Pancreas (tissue), 10 donors: ENCODE measurements around the gene PDE4B. TPM values are rescaled to one million over a fixed set of nuclear protein-coding genes. Genes with fewer than 3 reads are reported as not detected.

Experiments used
- ATAC-seq, 4 donors: fragments of 200-7000 bp; cut with Tn5 transposase; one replicate each; pipeline versions ENCODE4 v1.8.0 to v1.9.1; 2020; ENCODE audit warnings: mild to moderate bottlenecking in 4 of 4, moderate library complexity in 4 of 4
- DNase-seq, 6 donors: peaks; one replicate each; pipeline ENCODE4 v3.0.0-alpha.2; 2020
- FAIRE-seq: peaks from 2 replicates; lab custom pipeline; 2012; peaks lifted over from hg19 to GRCh38; lab: Jason Lieb, UNC
- H3K27ac ChIP-seq, 4 donors: fragments of 200-600 bp; sonication (generic); 1 replicate in 3 of 4; 2 replicates in 1 of 4; pipeline versions ENCODE4 v1.5.0 to v1.8.0; 2020
- H3K27me3 ChIP-seq, 4 donors: fragments of 200-600 bp; one replicate each; pipeline ENCODE4 v1.8.0; 2021
- H3K36me3 ChIP-seq, 3 donors: fragments of 200-600 bp; sonication (generic) in 1 of 3; one replicate each; pipeline versions ENCODE4 v1.5.0 to v1.8.0; 2020 to 2021
- H3K4me1 ChIP-seq, 3 donors: fragments of 200-600 bp; one replicate each; pipeline ENCODE4 v1.8.0; 2021
- H3K4me3 ChIP-seq, 4 donors: fragments of 200-600 bp; sonication (generic) in 2 of 4; one replicate each; pipeline versions ENCODE4 v1.5.0 to v1.8.0; 2020 to 2021
- H3K9me3 ChIP-seq, 4 donors: fragments of 200-600 bp; one replicate each; pipeline ENCODE4 v1.8.0; 2021
- WGBS, 2 donors: extraction: QIAGEN DNeasy Blood & Tissue Kit; methylation state at CpG; one replicate each; pipeline ENCODE4 v1.1.7; 2013; 5-methylcytosine and 5-hydroxymethylcytosine counted together
- intact Hi-C, 3 donors: fragments of 100-400 bp; cut with DNase I; formaldehyde crosslinking; loops; one replicate each; pipeline versions ENCODE4 v1.11.1 to v1.14.2; 2022
- polyA plus RNA-seq, 2 donors: library from polyadenylated mRNA; stranded (reverse); fragments of 200-250 nt; gene quantifications; one replicate each; pipeline ENCODE4 v1.2.3, GENCODE V29; 2013
- total RNA-seq, 6 donors: library from RNA; stranded (reverse); fragmentation: NEBNext Ultra II Directional in 4 of 6; extraction: Animal tissue kit (Norgen Biotek cat#: 25700) in 4 of 6; gene quantifications; one replicate each; pipeline versions ENCODE4 v1.2.1 to v1.2.4, GENCODE V29; 2021 to 2023
- TF ChIP-seq, protein P1 (sequence below), 4 donors: fragments of 200-600 bp; sonication (generic) in 3 of 4; IDR thresholded peaks; one replicate each; pipeline versions ENCODE4 v1.5.0 to v1.8.0; 2021; ENCODE audit warnings: antibody characterized with exemption in 4 of 4
- donor health status: healthy with polysubstance abuse.
- donor health status: DM: no; HTN: no; CAD: no; lungs with moderate emphysema.
- donor health status: DM: no; HTN: no; CAD: no.
- donor health status: control.
- donor health status: control.
- donor health status: Bipolar disorder and iron deficiency.
- donor health status: DM: yes; HTN: yes; CAD: no.
- donor health status: DM: no; HTN: no; CAD: no.
- donor health status: DM: no; HTN: no; CAD: no.
- donor health status: DM: yes; HTN: yes; CAD: no.

Gene PDE4B
- total and polyA plus RNA-seq, 8 donors: 0.23 to 3.7 (median 0.92) TPM

DNA sequence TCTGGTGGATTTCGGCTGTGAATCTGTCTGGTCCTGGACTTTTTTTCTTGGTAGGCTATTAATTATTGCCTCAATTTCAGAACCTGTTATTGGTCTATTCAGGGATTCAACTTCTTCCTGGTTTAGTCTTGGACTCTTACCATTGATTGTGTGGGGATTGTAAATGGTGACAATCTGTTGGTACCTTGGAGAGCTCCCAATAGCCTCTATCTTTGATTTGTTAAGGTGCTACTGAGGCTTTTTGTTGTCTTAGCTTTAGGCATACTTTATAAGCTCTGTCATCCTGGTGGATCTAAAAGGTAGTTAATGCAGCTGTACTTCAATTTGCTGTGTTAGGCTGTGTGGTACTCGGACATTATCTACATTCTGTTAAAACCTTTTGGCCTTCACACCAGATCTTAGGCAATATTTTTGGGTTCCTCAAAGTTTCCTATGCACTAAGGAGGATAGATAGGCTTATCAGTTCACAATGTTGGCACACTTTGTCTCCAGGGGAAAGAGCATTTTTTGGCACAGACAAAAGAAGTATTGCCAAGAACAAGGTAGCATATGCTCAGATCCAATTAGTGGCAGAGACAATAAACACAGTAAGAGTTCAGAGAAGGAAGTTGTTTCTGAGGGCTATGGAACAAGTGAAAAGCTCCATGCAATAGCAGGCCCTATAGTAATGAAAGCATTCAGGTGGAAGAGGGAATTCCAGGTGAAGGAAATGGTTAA, 230.4 kb downstream of the PDE4B start:
- FAIRE-seq: no peak
- 46 to 56% methylated on average over 2 of the region's 2 CpGs for WGBS, 2 donors

DNA sequence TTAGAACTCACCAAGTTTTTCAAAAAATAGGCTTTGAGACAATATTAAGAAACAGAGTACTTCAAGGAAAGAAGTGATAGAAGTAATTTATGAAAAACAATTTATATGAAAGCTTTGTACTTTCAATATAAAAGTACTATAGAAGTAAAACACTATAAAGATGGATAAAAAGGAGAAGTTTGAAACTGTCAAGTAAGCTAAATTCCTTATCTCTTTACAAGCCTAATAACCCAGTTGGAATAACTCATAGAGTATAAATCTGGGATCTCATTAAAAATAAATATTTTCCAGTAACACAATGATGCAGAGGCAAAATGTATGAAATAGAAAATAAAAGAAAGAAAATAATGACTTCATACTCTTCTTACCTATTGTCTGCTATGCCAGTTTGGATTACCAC, 232.5 kb downstream of the PDE4B start:
- no peaks in the 10 kb centered on the region for H3K36me3 ChIP-seq
- H3K4me3 ChIP-seq: no peak overlapping the region
- no peaks in the 10 kb centered on the region for H3K9me3 ChIP-seq
- intact Hi-C loops: no loop called here
- no peak overlapping the region for H3K27ac ChIP-seq
- TF ChIP-seq, protein P1, sequence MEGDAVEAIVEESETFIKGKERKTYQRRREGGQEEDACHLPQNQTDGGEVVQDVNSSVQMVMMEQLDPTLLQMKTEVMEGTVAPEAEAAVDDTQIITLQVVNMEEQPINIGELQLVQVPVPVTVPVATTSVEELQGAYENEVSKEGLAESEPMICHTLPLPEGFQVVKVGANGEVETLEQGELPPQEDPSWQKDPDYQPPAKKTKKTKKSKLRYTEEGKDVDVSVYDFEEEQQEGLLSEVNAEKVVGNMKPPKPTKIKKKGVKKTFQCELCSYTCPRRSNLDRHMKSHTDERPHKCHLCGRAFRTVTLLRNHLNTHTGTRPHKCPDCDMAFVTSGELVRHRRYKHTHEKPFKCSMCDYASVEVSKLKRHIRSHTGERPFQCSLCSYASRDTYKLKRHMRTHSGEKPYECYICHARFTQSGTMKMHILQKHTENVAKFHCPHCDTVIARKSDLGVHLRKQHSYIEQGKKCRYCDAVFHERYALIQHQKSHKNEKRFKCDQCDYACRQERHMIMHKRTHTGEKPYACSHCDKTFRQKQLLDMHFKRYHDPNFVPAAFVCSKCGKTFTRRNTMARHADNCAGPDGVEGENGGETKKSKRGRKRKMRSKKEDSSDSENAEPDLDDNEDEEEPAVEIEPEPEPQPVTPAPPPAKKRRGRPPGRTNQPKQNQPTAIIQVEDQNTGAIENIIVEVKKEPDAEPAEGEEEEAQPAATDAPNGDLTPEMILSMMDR (IDR thresholded peaks at IDR 0.05): no peak
- ATAC-seq (no peak), DNase-seq (no peak), FAIRE-seq (no peak)
- no peaks in the 10 kb centered on the region for H3K27me3 ChIP-seq
- no peaks in the 10 kb centered on the region for H3K4me1 ChIP-seq

More for the DNA sequence above, 230.4 kb downstream of the PDE4B start:
- H3K27ac ChIP-seq: no peak overlapping the region
- intact Hi-C loops: no loop called here
- no peaks in the 10 kb centered on the region for H3K4me1 ChIP-seq
- no peak overlapping the region for H3K4me3 ChIP-seq
- no peaks in the 10 kb centered on the region for H3K9me3 ChIP-seq
- TF ChIP-seq, protein P1 (IDR thresholded peaks at IDR 0.05): no peak
- H3K36me3 ChIP-seq: no peaks in the 10 kb centered on the region
- DNase-seq (no peak), ATAC-seq (no peak)
- H3K27me3 ChIP-seq: no peaks in the 10 kb centered on the region

DNA sequence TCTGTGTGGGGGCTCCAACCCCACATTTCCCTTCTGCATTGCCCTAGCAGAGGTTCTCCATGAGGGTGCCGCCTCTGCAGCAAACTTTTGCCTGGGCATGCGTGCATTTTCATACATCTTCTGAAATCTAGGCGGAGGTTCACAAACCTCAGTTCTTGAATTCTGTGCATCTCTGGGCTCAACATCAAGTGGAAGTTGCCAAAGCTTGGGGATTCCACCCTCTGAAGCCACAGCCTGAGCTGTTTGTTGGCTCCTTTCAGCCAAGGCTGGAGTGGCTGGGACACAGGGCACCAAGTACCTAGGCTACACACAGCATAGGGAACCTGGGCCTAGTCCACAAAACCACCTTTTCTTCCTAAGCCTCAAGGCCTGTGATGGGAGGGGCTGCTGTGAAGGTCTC, 235.3 kb downstream of the PDE4B start:
- Histone ChIP-seq H3K27ac (no peak overlapping the region), H3K27me3 (no peaks in the 10 kb centered on the region), H3K4me1 (no peaks in the 10 kb centered on the region), H3K4me3 (no peak overlapping the region), H3K9me3 (no peaks in the 10 kb centered on the region), H3K36me3 (no peaks in the 10 kb centered on the region)
- intact Hi-C loops: no loop called here
- TF ChIP-seq, protein P1 (IDR thresholded peaks at IDR 0.05): no peak
- peak in 1 of 6 donors; percentile 4 for DNase-seq
- 74 to 92% methylated on average over 3 of the region's 3 CpGs for WGBS, 2 donors
- ATAC-seq: no peak
- no peak for FAIRE-seq

DNA sequence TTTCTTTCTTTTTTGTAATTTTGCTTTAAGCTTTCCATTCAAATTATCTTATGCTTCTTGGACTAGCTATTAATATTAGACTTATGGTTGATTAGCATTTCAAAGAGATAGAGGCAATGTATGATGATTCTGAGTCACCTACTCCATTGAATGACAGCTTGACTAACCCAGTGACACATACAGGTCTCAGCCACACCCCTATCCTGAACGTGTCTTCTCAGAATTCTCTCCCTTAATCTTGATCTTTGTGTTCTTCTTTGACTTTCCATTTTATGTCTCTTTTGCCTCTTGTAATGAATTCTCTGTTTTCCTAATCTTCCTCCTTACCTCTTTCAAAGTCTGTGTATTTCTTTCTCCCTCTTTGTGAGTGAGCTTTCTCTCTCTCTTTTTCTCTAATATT, 241.1 kb downstream of the PDE4B start:
- Histone ChIP-seq H3K9me3 (no peaks in the 10 kb centered on the region), H3K4me3 (no peak overlapping the region), H3K27ac (no peak overlapping the region), H3K27me3 (peaks cover 0 to 2% (median 0%) of the 10 kb centered on the region in 4 donors), H3K36me3 (no peaks in the 10 kb centered on the region), H3K4me1 (no peaks in the 10 kb centered on the region)
- no peak for DNase-seq
- ATAC-seq: no peak
- intact Hi-C loops: no loop called here
- no peak for FAIRE-seq
- TF ChIP-seq, protein P1 (IDR thresholded peaks at IDR 0.05): no peak
- WGBS, 2 donors: 8 to 13% methylated on average over 1 of the region's 1 CpG

DNA sequence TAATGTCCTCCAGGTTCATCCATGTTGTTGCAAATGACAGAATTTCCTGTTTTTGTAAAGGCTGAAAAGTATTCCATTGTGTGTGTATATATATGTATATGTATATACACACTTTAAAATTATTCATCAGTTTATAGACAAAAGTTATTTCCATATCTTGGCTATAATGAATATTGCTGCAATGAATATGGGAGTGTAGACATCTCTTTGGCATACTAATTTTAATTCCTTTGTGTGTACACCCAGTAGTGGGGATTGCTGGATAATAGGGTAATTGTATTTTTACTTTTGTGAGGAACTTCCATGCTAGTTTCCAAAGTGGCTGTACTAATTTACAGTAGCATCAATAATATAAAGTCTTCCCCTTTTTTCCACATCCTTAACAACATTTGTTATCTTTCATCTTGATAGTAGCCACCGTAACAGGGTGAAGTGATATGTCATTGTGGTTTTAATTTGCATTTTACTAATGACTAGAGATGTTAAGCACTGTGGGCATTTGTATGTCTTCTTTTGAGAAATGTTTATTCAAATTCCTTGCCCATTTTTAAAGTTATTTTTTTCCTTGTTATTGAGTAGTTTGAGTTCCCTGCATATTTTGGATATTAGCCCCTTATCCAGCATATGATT, 243.0 kb downstream of the PDE4B start:
- no peak for DNase-seq

More for the DNA sequence above, 243.0 kb downstream of the PDE4B start:
- peaks cover 0 to 2% (median 0%) of the 10 kb centered on the region in 4 donors for H3K27me3 ChIP-seq
- intact Hi-C loops: no loop called here
- H3K27ac ChIP-seq: no peak overlapping the region
- FAIRE-seq (no peak), ATAC-seq (no peak)
- no peaks in the 10 kb centered on the region for H3K36me3 ChIP-seq
- no peaks in the 10 kb centered on the region for H3K9me3 ChIP-seq
- H3K4me3 ChIP-seq: no peak overlapping the region
- H3K4me1 ChIP-seq: no peaks in the 10 kb centered on the region
- TF ChIP-seq, protein P1 (IDR thresholded peaks at IDR 0.05): no peak
- WGBS, 2 donors: 26 to 36% methylated on average over 1 of the region's 1 CpG
